HepG2 (cell line): ENCODE results near the gene MYLK2. TPM values are rescaled to one million over a fixed set of nuclear protein-coding genes. Genes with fewer than 3 reads are reported as not detected.

Experiments
- ATAC-seq: fragments of 200-7000 bp; cut with Tn5 transposase; 3 replicates; pipeline ENCODE4 v1.9.1; 2020; ENCODE audit warnings: mild to moderate bottlenecking, moderate library complexity
- Bru-seq: library from RNA; stranded (reverse); fragments of 400-500 nt; gene quantifications from one replicate; lab custom pipeline; 2021; lab: Mats Ljungman, UMichigan
- BruChase-seq, 2 experiments: library from RNA; stranded (reverse); fragments of 400-500 nt; gene quantifications; one replicate each; lab custom pipeline; 2021; lab: Mats Ljungman, UMichigan
- BruUV-seq: library from RNA; stranded (reverse); fragments of 400-500 nt; replicated peaks from 2 replicates; lab custom pipeline; 2021; lab: Mats Ljungman, UMichigan
- CTCF ChIA-PET: fragments of 300-600 bp; formaldehyde crosslinking; extraction: SDS; loops from one replicate; lab custom pipeline; 2021; ENCODE audit warnings: low total read pairs, inconsistent platforms, low intra/inter-chr PET ratio; lab: Yijun Ruan, JAX
- POLR2A ChIA-PET: fragments of 350-600 bp; sonication (Branson Sonifier 250); formaldehyde crosslinking; loops from one replicate; lab custom pipeline; 2020; ENCODE audit warnings: antibody characterized with exemption, inconsistent platforms; lab: Yijun Ruan, JAX
- DNase-seq: peaks from one replicate; pipeline ENCODE4 v3.0.0-alpha.2; 2015; ENCODE audit warnings: low spot score
- FAIRE-seq: peaks from 3 replicates; lab custom pipeline; 2011; peaks lifted over from hg19 to GRCh38; lab: Jason Lieb, UNC
- H2AFZ ChIP-seq: one replicate; pipeline ENCODE4 v1.6.1; 2011; ENCODE audit warnings: low read length, inconsistent platforms
- H3K27ac ChIP-seq: fragments of 300-600 bp; 3 replicates; pipeline ENCODE4 v1.8.0; 2011; ENCODE audit warnings: mixed run types, mild to moderate bottlenecking, mixed read lengths, low read length, inconsistent platforms; ENCODE audit not compliant: insufficient read depth; ENCODE audit errors: extremely low read length
- H3K27me3 ChIP-seq, 2 experiments: fragments of 200-600 bp in 1 of 2; 2 replicates in 1 of 2; 3 replicates in 1 of 2; pipeline versions ENCODE4 v1.6.0 to v1.8.0; 2011; ENCODE audit warnings: low read length in 2 of 2, mild to moderate bottlenecking in 2 of 2, moderate library complexity in 2 of 2, inconsistent platforms in 1 of 2; ENCODE audit not compliant: insufficient read depth in 2 of 2, control insufficient read depth in 1 of 2
- H3K36me3 ChIP-seq, 2 experiments: fragments of 200-600 bp in 1 of 2; replicated peaks in 1 of 2; 2 replicates in 1 of 2; 3 replicates in 1 of 2; pipeline versions ENCODE4 v1.5.1 to v1.8.0; 2011; ENCODE audit warnings: low read length in 2 of 2, inconsistent platforms in 1 of 2; ENCODE audit not compliant: insufficient read depth in 2 of 2, control insufficient read depth in 1 of 2
- H3K4me1 ChIP-seq: 2 replicates; pipeline ENCODE4 v1.5.1; 2012; ENCODE audit warnings: low read length, inconsistent platforms; ENCODE audit not compliant: insufficient read depth
- H3K4me2 ChIP-seq: 2 replicates; pipeline ENCODE4 v1.6.0; 2011; ENCODE audit warnings: low read depth, low read length, inconsistent platforms
- H3K4me3 ChIP-seq, 3 experiments: fragments of 200-600 bp in 1 of 3; sonication (generic), shearing (Covaris generic) in 1 of 3; replicated peaks in 1 of 3; 2 replicates each; pipeline ENCODE4 v1.5.1; 2011 to 2016; ENCODE audit warnings: low read length in 3 of 3, inconsistent platforms in 2 of 3, low read depth in 2 of 3, mild to moderate bottlenecking in 2 of 3, control low read depth in 1 of 3, mixed read lengths in 1 of 3; ENCODE audit not compliant: insufficient read depth in 1 of 3
- H3K79me2 ChIP-seq: one replicate; pipeline ENCODE4 v1.6.1; 2011; ENCODE audit warnings: low read length, inconsistent platforms; ENCODE audit not compliant: insufficient read depth
- H3K9ac ChIP-seq: 2 replicates; pipeline ENCODE4 v1.6.0; 2011; ENCODE audit warnings: mild to moderate bottlenecking, low read depth, low read length, inconsistent platforms; ENCODE audit not compliant: insufficient read depth
- H3K9me3 ChIP-seq: 2 replicates; pipeline ENCODE4 v1.5.1; 2012; ENCODE audit warnings: mild to moderate bottlenecking, low read length
- H4K20me1 ChIP-seq: 2 replicates; pipeline ENCODE4 v1.6.0; 2011; ENCODE audit warnings: inconsistent platforms, mild to moderate bottlenecking, low read length, moderate library complexity; ENCODE audit not compliant: insufficient read depth
- ZMYM3 ChIP-seq: sonication (generic); formaldehyde crosslinking; IDR thresholded peaks from 2 replicates; pipeline ENCODE4 v1.5.1; 2020; ENCODE audit warnings: mild to moderate bottlenecking, missing genetic modification reagents
- WGBS: methylation state at CpG from one replicate; pipeline ENCODE4 v1.1.6; 2017; ENCODE audit warnings: low lambda C conversion rate; 5-methylcytosine and 5-hydroxymethylcytosine counted together
- in situ Hi-C: cut with HindIII; loops from 2 replicates; pipeline ENCODE4 v1.10.0; 2017; ENCODE audit warnings: low pct_unique_long_range_greater_than_20kb; ENCODE audit not compliant: extremely low pct_ligation_motif_present
- intact Hi-C: fragments of 100-400 bp; cut with micrococcal nuclease; formaldehyde crosslinking; loops from one replicate; pipeline ENCODE4 v1.10.0; 2022; ENCODE audit not compliant: unreplicated experiment
- long read RNA-seq, 2 experiments: library from RNA in 1 of 2; library from polyadenylated mRNA in 1 of 2; stranded (forward) in 1 of 2; unstranded in 1 of 2; transcript quantifications; one replicate each; pipeline ENCODE4 v2.0.0, GENCODE V29; 2019 to 2022
- polyA minus RNA-seq, 3 experiments: library from RNA; depleted of rRNA, polyadenylated mRNA; stranded (reverse); fragments of >200 nt; gene quantifications; 2 replicates each; pipeline ENCODE4 v1.2.3, GENCODE V29; 2011; ENCODE audit warnings: low replicate concordance in 1 of 3
- polyA plus RNA-seq, 8 experiments: library from polyadenylated mRNA; depleted of rRNA in 3 of 8; stranded (reverse) in 7 of 8; unstranded in 1 of 8; fragments of >200 nt; fragmentation: Illumina TruSeq in 4 of 8; extraction: Trizol in 4 of 8; gene quantifications; 2 replicates each; pipeline versions ENCODE4 v1.2.1 to v1.2.3, GENCODE V29; 2011 to 2016; ENCODE audit warnings: low read depth in 4 of 8, missing spikeins in 1 of 8, mixed read lengths in 1 of 8; ENCODE audit not compliant: insufficient read depth in 1 of 8
- total RNA-seq, 5 experiments: library from RNA; depleted of rRNA; stranded (reverse); fragments of >200 nt; fragmentation: Illumina TruSeq; extraction: Trizol; gene quantifications; 2 replicates each; pipeline ENCODE4 v1.2.3, GENCODE V29; 2016; ENCODE audit warnings: low read depth in 1 of 5
- TF ChIP-seq, protein P1 (sequence below): sonication (generic); formaldehyde crosslinking; IDR thresholded peaks from 2 replicates; pipeline ENCODE4 v1.5.1; 2020; ENCODE audit warnings: mild to moderate bottlenecking, missing genetic modification reagents, moderate library complexity
- TF ChIP-seq, protein P2 (sequence below): sonication (generic); formaldehyde crosslinking; IDR thresholded peaks from 2 replicates; pipeline ENCODE4 v1.4.0; 2020; ENCODE audit warnings: missing genetic modification reagents

MYLK2 gene
- total RNA-seq (2016; rRNA removed; fragmentation: Illumina TruSeq; extraction: Trizol) (0.27 TPM in 1 of 2 replicates, not detected in the other), polyA plus RNA-seq (2011; rRNA removed) (0.04 TPM in 1 of 2 replicates, not detected in the other), polyA minus RNA-seq (2011; rRNA and poly(A)+ RNA removed; ENCODE audit: low replicate concordance) (0.18 and 0.28 TPM in 2 replicates), Bru-seq, nascent RNA (percentile 23 among the genes with signal in this experiment), BruChase-seq, experiment 1, labeled RNA remaining after a 6-hour chase (percentile 40 among the genes with signal in this experiment), BruChase-seq, experiment 2, labeled RNA remaining after a 2-hour chase (percentile 46 among the genes with signal in this experiment)
- total RNA-seq (2016; cell fraction: cytosol; rRNA removed; fragmentation: Illumina TruSeq; extraction: Trizol; ENCODE audit: low read depth) = 0.09 and 0.10 TPM in 2 replicates
- total RNA-seq (2016; cell fraction: insoluble cytoplasmic fraction; rRNA removed; fragmentation: Illumina TruSeq; extraction: Trizol) = 0.17 TPM in 1 of 2 replicates, not detected in the other
- total RNA-seq (2016; cell fraction: membrane; rRNA removed; fragmentation: Illumina TruSeq; extraction: Trizol) = 0.06 and 0.10 TPM in 2 replicates
- 0.50 TPM in 1 of 2 replicates, not detected in the other for total RNA-seq (2016; cell fraction: nucleus; rRNA removed; fragmentation: Illumina TruSeq; extraction: Trizol)
- 0.03 TPM in 1 of 2 replicates, not detected in the other for polyA plus RNA-seq (2011; cell fraction: cytosol; rRNA removed)
- polyA plus RNA-seq (2011; cell fraction: nucleus; rRNA removed) = 0.05 and 0.32 TPM in 2 replicates
- not detected in 2 replicates for polyA plus RNA-seq (2012)
- polyA plus RNA-seq (2016; cell fraction: cytosol; fragmentation: Illumina TruSeq; extraction: Trizol; ENCODE audit: low read depth) = 0.10 TPM in 1 of 2 replicates, not detected in the other
- 0.21 TPM in 1 of 2 replicates, not detected in the other for polyA plus RNA-seq (2016; cell fraction: insoluble cytoplasmic fraction; fragmentation: Illumina TruSeq; extraction: Trizol; ENCODE audit: low read depth)
- polyA plus RNA-seq (2016; cell fraction: membrane; fragmentation: Illumina TruSeq; extraction: Trizol; ENCODE audit: low read depth) = 0.22 TPM in 1 of 2 replicates, not detected in the other
- 0.52 and 0.59 TPM in 2 replicates for polyA plus RNA-seq (2016; cell fraction: nucleus; fragmentation: Illumina TruSeq; extraction: Trizol; ENCODE audit: insufficient read depth, low read depth)
- not detected in 2 replicates for polyA minus RNA-seq (2011; cell fraction: cytosol; rRNA and poly(A)+ RNA removed)
- 0.25 and 0.39 TPM in 2 replicates for polyA minus RNA-seq (2011; cell fraction: nucleus; rRNA and poly(A)+ RNA removed)
- long read RNA-seq, experiment 1 = 0 reads
- long read RNA-seq, experiment 2 = 0 reads

DNA sequence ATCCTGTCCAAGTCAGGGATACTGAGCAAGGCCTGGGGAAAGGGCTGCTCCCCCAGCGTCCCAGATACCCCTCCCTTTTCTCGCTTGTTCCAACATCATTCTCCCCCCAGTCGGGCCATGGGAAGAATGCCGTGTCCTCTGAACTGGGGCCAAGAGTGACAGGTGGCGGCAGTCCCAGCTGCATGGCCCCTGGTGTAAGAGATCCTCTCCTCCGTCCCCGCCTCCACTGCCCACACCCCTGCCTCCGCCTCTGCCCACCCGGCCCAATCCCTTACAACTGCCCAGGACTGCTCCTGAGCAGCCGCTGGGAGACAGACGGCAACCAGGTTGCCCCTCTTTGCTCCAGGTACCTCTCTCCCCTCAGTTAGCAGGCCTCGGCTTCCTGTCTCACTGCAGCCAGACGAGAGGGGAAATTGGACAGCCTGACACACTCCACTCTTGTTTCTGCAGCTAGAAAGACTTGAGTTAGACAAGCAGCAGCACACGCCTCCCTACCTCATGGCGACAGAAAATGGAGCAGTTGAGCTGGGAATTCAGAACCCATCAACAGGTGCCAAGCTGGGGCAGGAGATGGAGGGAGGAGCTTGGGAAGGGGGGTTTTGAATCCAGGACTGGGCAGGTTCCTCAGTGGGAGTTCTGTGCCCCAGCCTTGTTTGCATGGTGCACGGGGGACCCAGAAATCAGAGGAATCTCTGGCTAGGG lies at the start of gene MYLK2:
TSS of gene MYLK2 (plus strand) at position 274 of the 702 bp plus-strand sequence. CDS start at position 499, 225 bp downstream.
- POLR2A ChIA-PET = no interaction called here
- 11% methylated on average over 16 of the region's 16 CpGs for WGBS
- DNase-seq = no peak

More for the DNA sequence above, at the start of gene MYLK2:
- Histone ChIP-seq H3K4me2 (no peak within 1 kb of the TSS), H3K27me3 (peaks cover 0 to 31% of the 10 kb centered on the region in 2 experiments; a peak in 4 of 5 replicates), H3K4me1 (0 out of 2 replicates have a peak, but pooled peaks cover 7% of the 10 kb centered on the region), H2AFZ (no peak within 1 kb of the TSS), H3K9ac (no peak within 1 kb of the TSS), H3K4me3 (no peak within 1 kb of the TSS), H3K36me3 (no peaks in the 10 kb centered on the region), H3K27ac (no peak within 1 kb of the TSS), H3K79me2 (no peaks in the 10 kb centered on the region), H4K20me1 (no peaks in the 10 kb centered on the region), H3K9me3 (no peaks in the 10 kb centered on the region)
- intact Hi-C loops = no loop called here
- CTCF ChIA-PET = interaction anchor here (1.5 kb wide), 1 partner anchor 213 kb away, joined by 3 read pairs; no protein-coding TSS in a partner anchor
- BruUV-seq = no TSS peak
- ATAC-seq = no peak
- FAIRE-seq = no peak
- TF ChIP-seq, protein P1, sequence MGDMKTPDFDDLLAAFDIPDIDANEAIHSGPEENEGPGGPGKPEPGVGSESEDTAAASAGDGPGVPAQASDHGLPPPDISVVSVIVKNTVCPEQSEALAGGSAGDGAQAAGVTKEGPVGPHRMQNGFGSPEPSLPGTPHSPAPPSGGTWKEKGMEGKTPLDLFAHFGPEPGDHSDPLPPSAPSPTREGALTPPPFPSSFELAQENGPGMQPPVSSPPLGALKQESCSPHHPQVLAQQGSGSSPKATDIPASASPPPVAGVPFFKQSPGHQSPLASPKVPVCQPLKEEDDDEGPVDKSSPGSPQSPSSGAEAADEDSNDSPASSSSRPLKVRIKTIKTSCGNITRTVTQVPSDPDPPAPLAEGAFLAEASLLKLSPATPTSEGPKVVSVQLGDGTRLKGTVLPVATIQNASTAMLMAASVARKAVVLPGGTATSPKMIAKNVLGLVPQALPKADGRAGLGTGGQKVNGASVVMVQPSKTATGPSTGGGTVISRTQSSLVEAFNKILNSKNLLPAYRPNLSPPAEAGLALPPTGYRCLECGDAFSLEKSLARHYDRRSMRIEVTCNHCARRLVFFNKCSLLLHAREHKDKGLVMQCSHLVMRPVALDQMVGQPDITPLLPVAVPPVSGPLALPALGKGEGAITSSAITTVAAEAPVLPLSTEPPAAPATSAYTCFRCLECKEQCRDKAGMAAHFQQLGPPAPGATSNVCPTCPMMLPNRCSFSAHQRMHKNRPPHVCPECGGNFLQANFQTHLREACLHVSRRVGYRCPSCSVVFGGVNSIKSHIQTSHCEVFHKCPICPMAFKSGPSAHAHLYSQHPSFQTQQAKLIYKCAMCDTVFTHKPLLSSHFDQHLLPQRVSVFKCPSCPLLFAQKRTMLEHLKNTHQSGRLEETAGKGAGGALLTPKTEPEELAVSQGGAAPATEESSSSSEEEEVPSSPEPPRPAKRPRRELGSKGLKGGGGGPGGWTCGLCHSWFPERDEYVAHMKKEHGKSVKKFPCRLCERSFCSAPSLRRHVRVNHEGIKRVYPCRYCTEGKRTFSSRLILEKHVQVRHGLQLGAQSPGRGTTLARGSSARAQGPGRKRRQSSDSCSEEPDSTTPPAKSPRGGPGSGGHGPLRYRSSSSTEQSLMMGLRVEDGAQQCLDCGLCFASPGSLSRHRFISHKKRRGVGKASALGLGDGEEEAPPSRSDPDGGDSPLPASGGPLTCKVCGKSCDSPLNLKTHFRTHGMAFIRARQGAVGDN (CRISPR knock-in tag) = 0 out of 2 replicates have a peak, but pooled peaks have one; percentile 15
- 0 out of 2 replicates have a peak, but pooled peaks have one; percentile 48 for TF ChIP-seq ZMYM3 (CRISPR knock-in tag)
- TF ChIP-seq, protein P2, sequence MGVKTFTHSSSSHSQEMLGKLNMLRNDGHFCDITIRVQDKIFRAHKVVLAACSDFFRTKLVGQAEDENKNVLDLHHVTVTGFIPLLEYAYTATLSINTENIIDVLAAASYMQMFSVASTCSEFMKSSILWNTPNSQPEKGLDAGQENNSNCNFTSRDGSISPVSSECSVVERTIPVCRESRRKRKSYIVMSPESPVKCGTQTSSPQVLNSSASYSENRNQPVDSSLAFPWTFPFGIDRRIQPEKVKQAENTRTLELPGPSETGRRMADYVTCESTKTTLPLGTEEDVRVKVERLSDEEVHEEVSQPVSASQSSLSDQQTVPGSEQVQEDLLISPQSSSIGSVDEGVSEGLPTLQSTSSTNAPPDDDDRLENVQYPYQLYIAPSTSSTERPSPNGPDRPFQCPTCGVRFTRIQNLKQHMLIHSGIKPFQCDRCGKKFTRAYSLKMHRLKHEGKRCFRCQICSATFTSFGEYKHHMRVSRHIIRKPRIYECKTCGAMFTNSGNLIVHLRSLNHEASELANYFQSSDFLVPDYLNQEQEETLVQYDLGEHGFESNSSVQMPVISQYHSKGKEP (CRISPR knock-in tag) = no peak
- in situ Hi-C loops = no loop called here
